ENCODE data around the gene PAK6. TPM values are rescaled to one million over a fixed set of nuclear protein-coding genes. Genes with fewer than 3 reads are reported as not detected.
A peak's percentile ranks its signal among the peaks of the same experiment; 100 is the strongest.

The PAK6 gene
- total RNA-seq, 1 donor from 2014 or later: not detected

GRCh38 chr15:40256638-40257235 is 17.9 kb downstream of the PAK6 start:
- H3K4me1 Mint-ChIP-seq (ENCODE audit: unreplicated experiment): peaks cover 25% of the 10 kb centered on the region
- H3K36me3 Mint-ChIP-seq (ENCODE audit: unreplicated experiment): no peaks in the 10 kb centered on the region
- TF ChIP-seq CTCF (IDR thresholded peaks at IDR 0.05): no peak
- no peaks in the 10 kb centered on the region for H3K9me3 Mint-ChIP-seq (ENCODE audit: unreplicated experiment)
- H3K27ac Mint-ChIP-seq (ENCODE audit: unreplicated experiment): no peak overlapping the region
- H3K4me3 Mint-ChIP-seq (ENCODE audit: unreplicated experiment): no peak overlapping the region
- H3K27me3 Mint-ChIP-seq (ENCODE audit: unreplicated experiment): peaks cover 11% of the 10 kb centered on the region
- no peak for DNase-seq (ENCODE audit: extremely low spot score, unreplicated experiment)

DNA sequence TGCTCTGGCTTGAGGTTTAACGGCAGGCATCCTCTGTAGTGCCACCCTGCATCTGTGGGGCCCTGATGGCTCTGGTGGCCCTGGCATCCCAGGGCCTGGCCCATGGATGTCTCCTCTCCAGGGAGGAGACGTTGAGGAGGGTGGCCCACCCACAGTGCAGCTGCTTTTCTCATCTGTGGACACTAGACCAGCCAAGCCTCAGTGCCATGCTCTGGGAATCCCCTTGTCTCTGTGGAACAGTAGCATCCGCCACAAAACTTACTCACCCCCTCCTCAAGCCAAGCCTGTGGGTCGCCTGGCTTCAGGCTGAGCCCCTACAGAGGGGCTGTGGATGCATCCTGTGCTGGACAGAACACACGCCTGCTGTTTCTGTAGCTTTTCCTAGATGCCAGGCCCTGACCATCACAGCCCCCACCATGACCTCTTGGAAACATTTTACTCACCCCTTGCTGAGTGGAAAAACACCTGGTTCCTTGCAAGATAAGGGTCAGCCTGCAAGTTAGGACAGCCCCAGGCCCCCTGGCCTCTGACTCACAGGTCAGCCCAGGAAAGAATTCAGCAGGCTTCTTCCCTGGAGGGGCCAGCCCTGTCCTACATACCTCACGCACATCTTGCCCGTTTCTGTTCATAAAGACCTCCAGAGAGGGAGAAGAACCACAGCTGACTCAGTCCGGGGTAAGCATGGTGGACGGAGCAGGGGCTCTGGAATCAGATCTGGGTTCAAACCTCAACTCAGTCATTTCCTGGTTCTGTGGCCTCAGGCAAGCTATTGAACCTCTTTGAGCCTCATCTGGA is 19.0 kb downstream of the PAK6 start:
- TF ChIP-seq CTCF (IDR thresholded peaks at IDR 0.05): no peak
- Mint-ChIP-seq H3K4me1 (ENCODE audit: unreplicated experiment) (peaks cover 26% of the 10 kb centered on the region), H3K9me3 (ENCODE audit: unreplicated experiment) (no peaks in the 10 kb centered on the region), H3K27ac (ENCODE audit: unreplicated experiment) (no peak overlapping the region), H3K27me3 (ENCODE audit: unreplicated experiment) (peaks cover 11% of the 10 kb centered on the region), H3K4me3 (ENCODE audit: unreplicated experiment) (no peak overlapping the region), H3K36me3 (ENCODE audit: unreplicated experiment) (no peaks in the 10 kb centered on the region)
- DNase-seq (ENCODE audit: extremely low spot score, unreplicated experiment): no peak

DNA sequence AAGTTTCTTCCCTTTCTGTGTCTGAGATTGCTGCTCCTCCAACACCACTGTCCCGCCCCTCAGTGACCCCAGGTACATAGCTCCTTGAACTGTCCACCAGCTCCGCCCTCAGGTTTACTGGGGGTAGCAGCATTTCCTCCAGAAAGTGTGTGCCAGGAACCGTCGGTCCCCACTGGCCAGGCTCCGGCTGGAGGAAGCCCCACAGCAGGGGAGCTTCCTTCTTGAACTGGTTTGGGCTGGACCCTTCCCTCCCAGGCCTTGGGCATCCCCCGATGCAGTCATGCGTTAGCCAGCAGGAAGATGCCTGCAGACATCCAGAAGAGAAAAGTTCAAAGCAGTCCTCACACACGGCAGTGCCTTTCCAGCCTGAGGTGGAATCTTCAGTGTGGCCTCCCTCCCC is 19.7 kb downstream of the PAK6 start:
- Mint-ChIP-seq H3K4me3 (ENCODE audit: unreplicated experiment) (no peak overlapping the region), H3K9me3 (ENCODE audit: unreplicated experiment) (no peaks in the 10 kb centered on the region), H3K27me3 (ENCODE audit: unreplicated experiment) (peaks cover 6% of the 10 kb centered on the region), H3K27ac (ENCODE audit: unreplicated experiment) (peak overlapping the region; percentile 81), H3K36me3 (ENCODE audit: unreplicated experiment) (no peaks in the 10 kb centered on the region), H3K4me1 (ENCODE audit: unreplicated experiment) (peaks cover 29% of the 10 kb centered on the region)
- no peak for TF ChIP-seq CTCF (IDR thresholded peaks at IDR 0.05)
- DNase-seq (ENCODE audit: extremely low spot score, unreplicated experiment): no peak

DNA sequence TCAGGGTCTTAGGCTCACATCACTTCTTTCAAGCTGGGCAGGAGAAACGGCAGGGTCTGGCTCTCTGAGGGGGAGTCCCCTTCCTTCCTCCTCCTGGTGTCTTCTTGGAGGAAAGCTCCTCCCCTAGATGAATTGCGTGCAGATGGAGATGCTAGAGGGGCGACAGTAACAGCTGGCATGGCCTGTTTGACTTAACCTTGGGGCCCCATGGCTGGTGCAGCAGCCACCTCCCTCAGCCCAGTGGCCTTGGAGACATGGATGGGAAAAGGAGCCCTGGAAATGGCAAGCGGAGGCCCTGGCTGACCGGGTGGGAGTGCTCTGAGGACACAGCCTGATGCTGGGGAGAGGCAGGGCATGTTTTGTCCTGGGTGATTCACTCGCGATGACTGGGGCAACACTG is 20.2 kb downstream of the PAK6 start:
- Mint-ChIP-seq H3K9me3 (ENCODE audit: unreplicated experiment) (no peaks in the 10 kb centered on the region), H3K27me3 (ENCODE audit: unreplicated experiment) (peaks cover 2% of the 10 kb centered on the region), H3K4me1 (ENCODE audit: unreplicated experiment) (peaks cover 26% of the 10 kb centered on the region), H3K27ac (ENCODE audit: unreplicated experiment) (peak overlapping the region; percentile 81), H3K4me3 (ENCODE audit: unreplicated experiment) (no peak overlapping the region), H3K36me3 (ENCODE audit: unreplicated experiment) (no peaks in the 10 kb centered on the region)
- no peak for TF ChIP-seq CTCF (IDR thresholded peaks at IDR 0.05)
- no peak for DNase-seq (ENCODE audit: extremely low spot score, unreplicated experiment)

DNA sequence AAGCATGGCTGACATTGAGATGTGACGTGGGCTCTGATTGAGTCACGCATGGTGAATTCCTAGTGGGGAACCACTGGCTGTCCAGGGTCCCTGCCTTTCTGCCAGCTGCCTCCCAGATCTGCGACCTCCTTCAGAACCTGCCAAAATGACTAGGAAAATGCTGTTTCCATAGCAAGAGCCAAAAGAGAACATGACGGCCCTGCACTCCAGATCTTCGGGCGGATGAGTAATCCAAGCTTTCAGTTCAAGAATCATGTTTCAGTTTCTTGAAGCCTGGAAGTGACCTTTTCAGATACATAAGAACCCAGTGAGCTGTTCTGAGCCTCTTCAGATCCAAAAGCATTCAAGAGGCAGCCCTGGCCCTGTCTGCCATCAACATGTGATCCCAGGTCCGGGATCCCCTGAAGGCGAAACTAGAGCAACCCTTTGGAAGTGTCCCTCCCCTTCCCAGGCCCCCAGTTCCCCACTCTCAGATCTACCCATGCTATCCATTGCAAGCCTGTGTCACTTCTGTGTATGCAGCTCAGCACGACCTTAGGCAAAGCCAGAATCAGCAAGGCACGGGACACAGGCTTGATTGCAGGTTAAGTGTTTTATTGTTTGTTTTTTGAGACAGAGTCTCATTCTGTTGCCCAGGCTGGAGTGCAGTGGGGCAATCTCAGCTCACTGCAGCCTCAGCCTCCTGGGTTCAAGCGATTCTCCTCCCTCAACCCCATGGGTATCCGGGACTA is 24.3 kb downstream of the PAK6 start:
- H3K27me3 Mint-ChIP-seq (ENCODE audit: unreplicated experiment): no peaks in the 10 kb centered on the region

More for the DNA sequence above, 24.3 kb downstream of the PAK6 start:
- no peak for DNase-seq (ENCODE audit: extremely low spot score, unreplicated experiment)
- Mint-ChIP-seq H3K4me1 (ENCODE audit: unreplicated experiment) (peaks cover 28% of the 10 kb centered on the region), H3K4me3 (ENCODE audit: unreplicated experiment) (no peak overlapping the region), H3K9me3 (ENCODE audit: unreplicated experiment) (no peaks in the 10 kb centered on the region), H3K36me3 (ENCODE audit: unreplicated experiment) (no peaks in the 10 kb centered on the region), H3K27ac (ENCODE audit: unreplicated experiment) (no peak overlapping the region)
- TF ChIP-seq CTCF (IDR thresholded peaks at IDR 0.05): no peak
